CD4-positive, alpha-beta T cell (primary cell): ENCODE results near the gene ZNF385C. TPM values are rescaled to one million over a fixed set of nuclear protein-coding genes. Genes with fewer than 3 reads are reported as not detected.

Source experiments
- ATAC-seq: fragments of 200-7000 bp; cut with Tn5 transposase; one replicate; pipeline ENCODE4 v1.10.0; 2022; ENCODE audit warnings: mild to moderate bottlenecking; ENCODE audit not compliant: poor library complexity
- CTCF ChIA-PET: fragments of 350-600 bp; sonication (Branson Sonifier 250); formaldehyde crosslinking; loops from one replicate; lab custom pipeline; 2021; ENCODE audit warnings: antibody characterized with exemption, inconsistent platforms; lab: Charles Lee
- POLR2A ChIA-PET: fragments of 350-600 bp; sonication (Branson Sonifier 250); formaldehyde crosslinking; loops from one replicate; lab custom pipeline; 2021; ENCODE audit warnings: antibody characterized with exemption, inconsistent platforms; lab: Charles Lee
- DNase-seq, 14 experiments: peaks; one replicate each; pipeline ENCODE4 v3.0.0-alpha.2; 2013 to 2020; ENCODE audit warnings: mixed read lengths in 2 of 14
- H3K27ac ChIP-seq, 2 donors: one replicate each; pipeline versions ENCODE4 v1.5.1 to v1.7.0; 2013; ENCODE audit warnings: low read length in 2 of 2, low read depth in 1 of 2, mild to moderate bottlenecking in 1 of 2
- H3K27me3 ChIP-seq, 2 experiments: 1 replicate in 1 of 2; 2 replicates in 1 of 2; pipeline versions ENCODE4 v1.6.1 to v1.7.0; 2013; ENCODE audit warnings: low read length in 2 of 2, control low read depth in 1 of 2, mild to moderate bottlenecking in 1 of 2, moderate library complexity in 1 of 2; ENCODE audit not compliant: insufficient read depth in 2 of 2, control insufficient read depth in 1 of 2
- H3K36me3 ChIP-seq: one replicate; pipeline ENCODE4 v1.6.1; 2013; ENCODE audit warnings: low read length, control low read depth; ENCODE audit not compliant: insufficient read depth
- H3K4me1 ChIP-seq: one replicate; pipeline ENCODE4 v1.6.1; 2013; ENCODE audit warnings: low read length, control low read depth; ENCODE audit not compliant: insufficient read depth
- H3K4me3 ChIP-seq: one replicate; pipeline ENCODE4 v1.5.1; 2013; ENCODE audit warnings: mild to moderate bottlenecking, low read length, moderate library complexity
- H3K9me3 ChIP-seq, 2 experiments: 1 replicate in 1 of 2; 2 replicates in 1 of 2; pipeline versions ENCODE4 v1.6.1 to v1.7.0; 2013; ENCODE audit warnings: low read length in 2 of 2, mild to moderate bottlenecking in 2 of 2, control low read depth in 1 of 2, moderate library complexity in 1 of 2; ENCODE audit not compliant: control insufficient read depth in 1 of 2, insufficient read depth in 1 of 2
- H3K27ac Mint-ChIP-seq: one replicate; pipeline ENCODE4 v1.8.0; 2020; ENCODE audit warnings: mixed read lengths
- H3K27me3 Mint-ChIP-seq: one replicate; pipeline ENCODE4 v1.8.0; 2021; ENCODE audit warnings: mixed read lengths
- H3K36me3 Mint-ChIP-seq: one replicate; pipeline ENCODE4 v1.8.0; 2021; ENCODE audit warnings: low read depth, mixed read lengths
- H3K4me1 Mint-ChIP-seq: one replicate; pipeline ENCODE4 v1.8.0; 2021; ENCODE audit warnings: low read depth, mixed read lengths
- H3K4me3 Mint-ChIP-seq: one replicate; pipeline ENCODE4 v1.8.0; 2020; ENCODE audit warnings: mild to moderate bottlenecking, mixed read lengths
- H3K9me3 Mint-ChIP-seq: one replicate; pipeline ENCODE4 v1.8.0; 2020; ENCODE audit warnings: mixed read lengths
- intact Hi-C, 2 experiments: fragments of 100-400 bp; cut with DNase I in 1 of 2; cut with micrococcal nuclease in 1 of 2; formaldehyde crosslinking; loops; one replicate each; pipeline versions ENCODE4 v1.15.1 to v1.9.0; 2023 to 2025; cut with DNase I, micrococcal nuclease
- total RNA-seq, 174 experiments: library from RNA in 2 of 174; stranded (reverse) in 2 of 174; gene quantifications; one replicate each; pipeline ENCODE4 v1.2.3 and lab custom pipeline; 2021 to 2026
- TF ChIP-seq, protein P1 (sequence below): fragments of 200-600 bp; IDR thresholded peaks from one replicate; pipeline ENCODE4 v1.8.0; 2022; ENCODE audit warnings: antibody characterized with exemption, mild to moderate bottlenecking

Gene ZNF385C
- total RNA-seq, 2 experiments from 2014 or later = 0.20 TPM; not detected in 1

GRCh38 chr17:42131981-42132432, 33.7 kb upstream of the ZNF385C start:
- no peak for DNase-seq
- H3K27me3 Mint-ChIP-seq = no peaks in the 10 kb centered on the region
- peaks cover 52% of the 10 kb centered on the region for H3K4me1 ChIP-seq
- H3K9me3 ChIP-seq = no peaks in the 10 kb centered on the region
- no peak overlapping the region for H3K4me3 Mint-ChIP-seq
- intact Hi-C loops = no loop called here
- peaks cover 66% of the 10 kb centered on the region for H3K36me3 ChIP-seq
- H3K4me3 ChIP-seq = no peak overlapping the region
- CTCF ChIA-PET = interaction anchor here (1.1 kb wide), 1 partner anchor 31 kb away, joined by 3 read pairs; no protein-coding TSS in a partner anchor
- POLR2A ChIA-PET = no interaction called here
- peaks cover 74% of the 10 kb centered on the region for H3K36me3 Mint-ChIP-seq
- TF ChIP-seq, protein P1, sequence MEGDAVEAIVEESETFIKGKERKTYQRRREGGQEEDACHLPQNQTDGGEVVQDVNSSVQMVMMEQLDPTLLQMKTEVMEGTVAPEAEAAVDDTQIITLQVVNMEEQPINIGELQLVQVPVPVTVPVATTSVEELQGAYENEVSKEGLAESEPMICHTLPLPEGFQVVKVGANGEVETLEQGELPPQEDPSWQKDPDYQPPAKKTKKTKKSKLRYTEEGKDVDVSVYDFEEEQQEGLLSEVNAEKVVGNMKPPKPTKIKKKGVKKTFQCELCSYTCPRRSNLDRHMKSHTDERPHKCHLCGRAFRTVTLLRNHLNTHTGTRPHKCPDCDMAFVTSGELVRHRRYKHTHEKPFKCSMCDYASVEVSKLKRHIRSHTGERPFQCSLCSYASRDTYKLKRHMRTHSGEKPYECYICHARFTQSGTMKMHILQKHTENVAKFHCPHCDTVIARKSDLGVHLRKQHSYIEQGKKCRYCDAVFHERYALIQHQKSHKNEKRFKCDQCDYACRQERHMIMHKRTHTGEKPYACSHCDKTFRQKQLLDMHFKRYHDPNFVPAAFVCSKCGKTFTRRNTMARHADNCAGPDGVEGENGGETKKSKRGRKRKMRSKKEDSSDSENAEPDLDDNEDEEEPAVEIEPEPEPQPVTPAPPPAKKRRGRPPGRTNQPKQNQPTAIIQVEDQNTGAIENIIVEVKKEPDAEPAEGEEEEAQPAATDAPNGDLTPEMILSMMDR = no peak
- no peak overlapping the region for H3K27ac ChIP-seq
- ATAC-seq = no peak
- peaks cover 60% of the 10 kb centered on the region for H3K4me1 Mint-ChIP-seq
- H3K9me3 Mint-ChIP-seq = no peaks in the 10 kb centered on the region
- H3K27ac Mint-ChIP-seq = peak overlapping the region; percentile 76
- no peaks in the 10 kb centered on the region for H3K27me3 ChIP-seq

DNA sequence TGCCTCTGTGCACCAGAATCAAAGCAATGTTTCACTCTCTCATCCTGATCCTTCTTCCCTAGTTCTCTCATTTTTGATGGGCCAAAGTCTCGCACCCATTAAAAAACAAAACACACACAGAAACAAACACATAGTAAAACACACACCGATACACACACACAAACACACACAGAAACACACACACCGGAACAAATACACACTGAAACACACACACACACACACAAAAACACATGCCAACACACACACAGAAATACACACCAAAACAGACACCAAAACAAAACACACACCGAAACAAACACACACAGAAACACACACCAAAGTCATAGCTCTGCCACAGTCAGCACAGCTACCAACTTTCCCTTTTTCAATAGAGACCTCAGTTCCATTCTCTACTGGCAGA, 33.0 kb upstream of the ZNF385C start:
- Mint-ChIP-seq H3K36me3 (peaks cover 77% of the 10 kb centered on the region), H3K9me3 (no peaks in the 10 kb centered on the region), H3K4me3 (no peak overlapping the region), H3K27ac (peak overlapping the region; percentile 76), H3K27me3 (no peaks in the 10 kb centered on the region), H3K4me1 (peaks cover 53% of the 10 kb centered on the region)
- ChIA-PET CTCF (no interaction called here), POLR2A (no interaction called here)
- Histone ChIP-seq H3K4me3 (no peak overlapping the region), H3K4me1 (peaks cover 44% of the 10 kb centered on the region), H3K27ac (no peak overlapping the region), H3K27me3 (no peaks in the 10 kb centered on the region), H3K36me3 (peaks cover 65% of the 10 kb centered on the region), H3K9me3 (no peaks in the 10 kb centered on the region)
- ATAC-seq (no peak), DNase-seq (no peak)
- TF ChIP-seq, protein P1 = no peak
- intact Hi-C loops = no loop called here

- Histone ChIP-seq H3K27me3 (no peaks in the 10 kb centered on the region), H3K4me3 (no peak overlapping the region), H3K27ac (no peak overlapping the region), H3K9me3 (no peaks in the 10 kb centered on the region), H3K36me3 (peaks cover 67% of the 10 kb centered on the region), H3K4me1 (peaks cover 36% of the 10 kb centered on the region)
- Mint-ChIP-seq H3K4me3 (no peak overlapping the region), H3K9me3 (no peaks in the 10 kb centered on the region), H3K27me3 (no peaks in the 10 kb centered on the region), H3K36me3 (peaks cover 77% of the 10 kb centered on the region), H3K27ac (peak overlapping the region; percentile 76), H3K4me1 (peaks cover 45% of the 10 kb centered on the region)
- CTCF ChIA-PET = no interaction called here
- no peak for DNase-seq
- intact Hi-C loops = no loop called here
- TF ChIP-seq, protein P1 = no peak
- no peak for ATAC-seq
- POLR2A ChIA-PET = no interaction called here
These were observed 32.1 kb upstream of the ZNF385C start for GRCh38 chr17:42130310-42130936.
